Nephron (organoid): ENCODE data around the gene CACNG7.
A peak's percentile ranks its signal among the peaks of the same experiment; 100 is the strongest.

Experiments used
- H3K27ac Mint-ChIP-seq, 3 experiments: 2 replicates each; pipeline ENCODE4 v1.8.0; 2020; ENCODE audit warnings: mixed read lengths in 3 of 3, mild to moderate bottlenecking in 2 of 3, moderate library complexity in 1 of 3
- H3K27me3 Mint-ChIP-seq: 2 replicates; pipeline ENCODE4 v1.8.0; 2021; ENCODE audit warnings: low read depth, mild to moderate bottlenecking, moderate library complexity, mixed read lengths
- H3K36me3 Mint-ChIP-seq: 2 replicates; pipeline ENCODE4 v1.8.0; 2020; ENCODE audit warnings: low read depth, mixed read lengths
- H3K4me1 Mint-ChIP-seq: 2 replicates; pipeline ENCODE4 v1.8.0; 2020; ENCODE audit warnings: mixed read lengths
- H3K4me3 Mint-ChIP-seq, 3 experiments: 2 replicates each; pipeline ENCODE4 v1.8.0; 2020; ENCODE audit warnings: mild to moderate bottlenecking in 3 of 3, mixed read lengths in 3 of 3, moderate library complexity in 2 of 3
- H3K9me3 Mint-ChIP-seq: 2 replicates; pipeline ENCODE4 v1.8.0; 2020; ENCODE audit warnings: mixed read lengths
- TF ChIP-seq, protein P1 (sequence below), 3 experiments: fragments of 200-600 bp; sonication (generic); IDR thresholded peaks; one replicate each; pipeline ENCODE4 v1.5.0; 2021; ENCODE audit warnings: antibody characterized with exemption in 3 of 3; ENCODE audit not compliant: unreplicated experiment in 3 of 3

The CACNG7 gene

DNA sequence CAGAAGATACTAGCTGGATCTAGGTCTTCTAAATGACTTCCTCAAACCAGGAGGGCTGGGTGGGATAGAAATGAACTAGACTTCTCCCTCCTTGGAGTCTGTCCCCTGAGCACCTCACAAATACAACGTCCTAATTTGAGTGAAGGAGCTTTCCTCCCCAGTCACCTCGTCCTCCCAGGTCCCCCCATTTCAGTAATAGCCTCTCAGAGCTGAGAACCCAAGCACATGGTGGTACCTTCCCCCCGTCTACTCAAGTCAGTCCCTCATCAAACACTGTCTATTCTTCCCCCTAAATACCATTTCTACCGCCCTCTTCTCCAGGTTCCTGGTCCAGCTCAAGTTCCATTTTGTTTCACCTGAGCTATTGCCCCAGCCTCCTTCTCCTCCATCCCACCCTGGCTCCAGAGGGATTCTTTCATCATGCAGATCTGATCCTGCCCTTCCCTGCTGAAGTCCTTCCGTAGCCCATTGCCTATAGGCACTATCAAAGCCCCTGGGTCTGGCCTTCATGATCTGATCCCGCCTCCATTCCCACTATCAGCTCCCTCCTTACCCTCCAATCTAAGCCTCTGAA is 32.3 kb upstream of the CACNG7 start:
- peak overlapping the region in 1 of 3 experiments; percentile 5 for H3K4me3 Mint-ChIP-seq
- TF ChIP-seq, protein P1, sequence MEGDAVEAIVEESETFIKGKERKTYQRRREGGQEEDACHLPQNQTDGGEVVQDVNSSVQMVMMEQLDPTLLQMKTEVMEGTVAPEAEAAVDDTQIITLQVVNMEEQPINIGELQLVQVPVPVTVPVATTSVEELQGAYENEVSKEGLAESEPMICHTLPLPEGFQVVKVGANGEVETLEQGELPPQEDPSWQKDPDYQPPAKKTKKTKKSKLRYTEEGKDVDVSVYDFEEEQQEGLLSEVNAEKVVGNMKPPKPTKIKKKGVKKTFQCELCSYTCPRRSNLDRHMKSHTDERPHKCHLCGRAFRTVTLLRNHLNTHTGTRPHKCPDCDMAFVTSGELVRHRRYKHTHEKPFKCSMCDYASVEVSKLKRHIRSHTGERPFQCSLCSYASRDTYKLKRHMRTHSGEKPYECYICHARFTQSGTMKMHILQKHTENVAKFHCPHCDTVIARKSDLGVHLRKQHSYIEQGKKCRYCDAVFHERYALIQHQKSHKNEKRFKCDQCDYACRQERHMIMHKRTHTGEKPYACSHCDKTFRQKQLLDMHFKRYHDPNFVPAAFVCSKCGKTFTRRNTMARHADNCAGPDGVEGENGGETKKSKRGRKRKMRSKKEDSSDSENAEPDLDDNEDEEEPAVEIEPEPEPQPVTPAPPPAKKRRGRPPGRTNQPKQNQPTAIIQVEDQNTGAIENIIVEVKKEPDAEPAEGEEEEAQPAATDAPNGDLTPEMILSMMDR (IDR thresholded peaks at IDR 0.05; ENCODE audit: unreplicated experiment in 3 of 3): no peak
- no peaks in the 10 kb centered on the region for H3K9me3 Mint-ChIP-seq
- H3K27ac Mint-ChIP-seq: no peak overlapping the region
- peaks cover 36% of the 10 kb centered on the region for H3K36me3 Mint-ChIP-seq
- H3K27me3 Mint-ChIP-seq: no peaks in the 10 kb centered on the region
- peaks cover 32% of the 10 kb centered on the region for H3K4me1 Mint-ChIP-seq

DNA sequence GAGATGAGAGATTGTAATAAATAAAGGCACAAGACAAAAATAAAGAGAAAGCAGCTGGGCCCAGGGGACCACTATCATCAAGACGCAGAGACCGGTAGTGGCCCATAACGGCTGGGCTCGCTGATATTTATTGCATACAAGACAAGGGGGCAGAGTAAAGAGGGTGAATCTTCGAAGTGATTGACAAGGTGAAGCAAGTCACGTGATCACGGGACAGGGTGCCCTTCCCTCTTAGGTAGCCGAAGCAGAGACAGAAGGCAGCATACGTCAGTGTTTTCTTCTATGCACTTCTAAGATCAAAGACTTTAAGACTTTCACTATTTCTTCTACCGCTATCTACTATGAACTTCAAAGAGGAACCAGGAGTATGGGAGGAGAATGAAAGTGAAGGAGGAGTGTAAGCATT is 31.7 kb upstream of the CACNG7 start:
- Mint-ChIP-seq H3K9me3 (no peaks in the 10 kb centered on the region), H3K27me3 (peaks cover 2% of the 10 kb centered on the region), H3K36me3 (peaks cover 36% of the 10 kb centered on the region), H3K4me1 (peaks cover 32% of the 10 kb centered on the region), H3K4me3 (peak overlapping the region; percentile 5 to 54 (median 48)), H3K27ac (peak overlapping the region in 1 of 3 experiments; percentile 21)
- TF ChIP-seq, protein P1 (IDR thresholded peaks at IDR 0.05; ENCODE audit: unreplicated experiment in 3 of 3): no peak

- H3K4me3 Mint-ChIP-seq: no peak overlapping the region
- peaks cover 32% of the 10 kb centered on the region for H3K4me1 Mint-ChIP-seq
- no peaks in the 10 kb centered on the region for H3K9me3 Mint-ChIP-seq
- H3K27me3 Mint-ChIP-seq: peaks cover 14% of the 10 kb centered on the region
- H3K27ac Mint-ChIP-seq: peak overlapping the region in 2 of 3 experiments; percentile 39 to 69
- H3K36me3 Mint-ChIP-seq: peaks cover 27% of the 10 kb centered on the region
- TF ChIP-seq, protein P1 (IDR thresholded peaks at IDR 0.05; ENCODE audit: unreplicated experiment in 3 of 3): no peak
These were observed 30.3 kb upstream of the CACNG7 start for GRCh38 chr19:53878776-53879139.

DNA sequence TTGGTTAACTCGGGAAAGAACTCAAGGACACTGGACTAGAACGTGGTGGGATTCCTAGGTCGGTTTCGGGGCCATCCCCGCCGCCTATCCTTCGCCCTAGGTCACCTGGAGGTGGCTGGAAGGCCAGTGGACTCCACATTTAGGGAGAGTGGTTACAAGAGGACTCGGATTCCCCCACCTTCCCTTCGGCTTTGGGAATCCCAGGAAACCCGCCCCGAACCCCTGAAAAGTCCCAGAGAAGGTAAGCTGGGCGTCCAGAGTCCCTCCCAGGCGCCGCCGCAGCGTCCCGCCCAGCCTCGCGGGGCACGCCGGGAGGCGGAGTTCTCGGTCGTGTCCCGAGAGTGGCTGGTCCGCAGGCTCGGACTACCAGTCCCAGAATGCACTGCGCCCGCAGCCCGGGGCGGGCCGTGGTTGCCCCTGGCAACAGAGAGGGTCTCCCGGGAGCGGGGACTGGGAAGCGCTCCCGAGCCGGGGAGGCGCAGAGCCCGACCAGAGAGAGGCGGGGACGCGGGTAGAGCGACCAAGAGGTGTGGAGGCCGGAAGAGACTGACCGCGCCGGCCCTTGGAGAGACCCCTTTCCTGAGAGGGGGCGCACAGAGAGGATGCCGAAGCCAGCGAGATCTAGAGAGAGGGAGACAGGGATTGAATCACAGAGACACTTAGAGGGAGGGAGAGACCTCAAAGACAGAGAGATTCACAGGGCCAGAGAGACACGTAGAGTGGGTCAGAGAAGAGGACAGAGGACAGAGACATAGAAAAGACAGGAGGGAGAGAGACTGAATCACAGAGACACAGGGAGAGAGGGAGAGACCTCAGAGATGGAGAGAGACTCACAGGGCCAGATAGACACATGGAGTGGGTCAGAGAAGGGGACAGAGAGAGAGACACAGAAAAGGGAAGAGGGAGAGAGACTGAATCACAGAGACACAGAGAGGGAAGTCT is 29.7 kb upstream of the CACNG7 start:
- Mint-ChIP-seq H3K4me1 (peaks cover 29% of the 10 kb centered on the region), H3K9me3 (no peaks in the 10 kb centered on the region), H3K27ac (peak overlapping the region in 2 of 3 experiments; percentile 39 to 69), H3K4me3 (no peak overlapping the region), H3K27me3 (peaks cover 20% of the 10 kb centered on the region), H3K36me3 (peaks cover 21% of the 10 kb centered on the region)
- TF ChIP-seq, protein P1 (IDR thresholded peaks at IDR 0.05; ENCODE audit: unreplicated experiment in 3 of 3): no peak

DNA sequence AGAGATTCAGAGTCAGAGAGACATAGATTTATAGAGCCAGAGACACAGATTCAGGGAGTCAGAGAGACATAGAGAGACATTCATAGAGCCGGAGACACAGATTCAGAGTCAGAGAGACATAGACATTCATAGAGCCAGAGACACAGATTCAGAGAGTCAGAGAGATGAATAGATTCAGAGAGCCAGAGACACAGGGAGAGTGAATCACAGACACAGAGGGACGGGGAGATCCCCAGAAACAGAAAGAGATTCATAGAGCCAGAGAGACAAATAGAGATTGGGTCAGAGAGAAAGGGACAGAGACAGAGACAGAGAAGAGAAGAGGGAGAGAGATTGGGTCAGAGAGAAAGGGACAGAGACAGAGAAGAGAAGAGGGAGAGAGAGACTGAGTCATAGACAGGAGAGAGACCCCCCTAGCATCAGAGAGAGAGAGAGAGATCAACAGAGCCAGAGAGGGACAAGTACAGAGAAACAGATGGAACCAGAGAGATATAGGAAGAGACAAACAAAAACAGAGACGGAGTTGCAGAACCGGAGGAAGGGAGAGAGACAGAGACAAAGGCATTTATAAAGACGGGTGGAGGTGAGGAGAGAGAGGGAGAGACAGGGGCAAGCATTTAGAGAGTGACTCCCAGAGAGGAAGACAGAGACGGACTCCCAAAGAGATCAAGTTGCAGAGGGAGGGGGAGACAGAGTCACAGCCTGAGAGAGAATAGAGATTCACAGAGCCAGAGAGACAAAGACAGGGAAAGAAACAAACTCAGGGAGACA is 28.2 kb upstream of the CACNG7 start:
- Mint-ChIP-seq H3K4me3 (no peak overlapping the region), H3K27ac (no peak overlapping the region), H3K36me3 (peaks cover 10% of the 10 kb centered on the region), H3K4me1 (peaks cover 20% of the 10 kb centered on the region), H3K27me3 (peaks cover 35% of the 10 kb centered on the region), H3K9me3 (no peaks in the 10 kb centered on the region)
- TF ChIP-seq, protein P1 (IDR thresholded peaks at IDR 0.05; ENCODE audit: unreplicated experiment in 3 of 3): no peak
